Fibroblast of lung (primary cell): ENCODE results near the gene N4BP2. TPM values are rescaled to one million over a fixed set of nuclear protein-coding genes. Genes with fewer than 3 reads are reported as not detected.

Source experiments
- DNase-seq, 2 donors: peaks; one replicate each; pipeline versions ENCODE4 v3.0.0 to v3.0.0-alpha.2; 2010; ENCODE audit warnings: low read depth in 2 of 2
- H2AFZ ChIP-seq: 2 replicates; pipeline ENCODE4 v1.5.1; 2012; ENCODE audit warnings: low read length, control low read depth, inconsistent platforms
- H3K27ac ChIP-seq: 2 replicates; pipeline ENCODE4 v1.5.1; 2011; ENCODE audit warnings: low read length, control low read depth; ENCODE audit not compliant: insufficient read depth
- H3K27me3 ChIP-seq: 2 replicates; pipeline ENCODE4 v1.5.1; 2011; ENCODE audit warnings: mild to moderate bottlenecking, low read length; ENCODE audit not compliant: control insufficient read depth, insufficient read depth
- H3K36me3 ChIP-seq: 2 replicates; pipeline ENCODE4 v1.5.1; 2011; ENCODE audit warnings: low read length; ENCODE audit not compliant: control insufficient read depth, insufficient read depth
- H3K4me1 ChIP-seq: 2 replicates; pipeline ENCODE4 v1.5.1; 2011; ENCODE audit warnings: low read length; ENCODE audit not compliant: control insufficient read depth, insufficient read depth; ENCODE audit errors: extremely low read depth
- H3K4me2 ChIP-seq: 2 replicates; pipeline ENCODE4 v1.5.1; 2011; ENCODE audit warnings: low read length, control low read depth; ENCODE audit not compliant: insufficient read depth; ENCODE audit errors: extremely low read depth
- H3K4me3 ChIP-seq, 4 experiments: fragments of 200-600 bp in 1 of 4; sonication (generic) in 1 of 4; replicated peaks in 1 of 4; 2 replicates each; pipeline ENCODE4 v1.5.1; 2011 to 2016; ENCODE audit warnings: low read length in 4 of 4, low read depth in 3 of 4, mild to moderate bottlenecking in 3 of 4, control low read depth in 2 of 4, inconsistent platforms in 1 of 4, mixed read lengths in 1 of 4; ENCODE audit not compliant: insufficient read depth in 1 of 4; ENCODE audit errors: control extremely low read depth in 1 of 4
- H3K79me2 ChIP-seq: 2 replicates; pipeline ENCODE4 v1.5.1; 2012; ENCODE audit warnings: mild to moderate bottlenecking, low read length, inconsistent platforms; ENCODE audit not compliant: control insufficient read depth, insufficient read depth
- H3K9ac ChIP-seq: 2 replicates; pipeline ENCODE4 v1.5.1; 2011; ENCODE audit warnings: mild to moderate bottlenecking, low read length, control low read depth; ENCODE audit not compliant: insufficient read depth
- H3K9me3 ChIP-seq: 2 replicates; pipeline ENCODE4 v1.5.1; 2012; ENCODE audit warnings: low read depth, low read length; ENCODE audit not compliant: control insufficient read depth, insufficient read depth
- H4K20me1 ChIP-seq: 2 replicates; pipeline ENCODE4 v1.5.1; 2011; ENCODE audit warnings: low read length; ENCODE audit not compliant: control insufficient read depth, insufficient read depth; ENCODE audit errors: extremely low read depth
- EZH2 ChIP-seq: IDR thresholded peaks from 2 replicates; pipeline ENCODE4 v1.5.1; 2012; ENCODE audit warnings: low read length, control low read depth, mild to moderate bottlenecking; ENCODE audit errors: missing control alignments
- polyA plus RNA-seq, 2 donors: library from polyadenylated mRNA; depleted of rRNA in 1 of 2; stranded (reverse) in 1 of 2; unstranded in 1 of 2; fragments of >200 nt; gene quantifications; 2 replicates each; pipeline ENCODE4 v1.2.1, GENCODE V29; 2011 to 2012; ENCODE audit warnings: missing spikeins in 1 of 2
- total RNA-seq: library from RNA; depleted of rRNA; stranded (reverse); fragments of >200 nt; gene quantifications from 2 replicates; pipeline ENCODE4 v1.2.1, GENCODE V29; 2014
- TF ChIP-seq, protein P1 (sequence below), 2 donors: IDR thresholded peaks in 1 of 2; conservative IDR thresholded peaks in 1 of 2; 1 replicate in 1 of 2; 2 replicates in 1 of 2; pipeline ENCODE4 v1.5.1; 2011 to 2012; ENCODE audit warnings: low read length in 2 of 2, control low read depth in 1 of 2, inconsistent platforms in 1 of 2, low read depth in 1 of 2, mild to moderate bottlenecking in 1 of 2

Gene N4BP2
- total and polyA plus RNA-seq, 2 donors (not counting 1 experiment from before 2014, with no cell fraction given): 3.0 to 5.3 TPM

DNA sequence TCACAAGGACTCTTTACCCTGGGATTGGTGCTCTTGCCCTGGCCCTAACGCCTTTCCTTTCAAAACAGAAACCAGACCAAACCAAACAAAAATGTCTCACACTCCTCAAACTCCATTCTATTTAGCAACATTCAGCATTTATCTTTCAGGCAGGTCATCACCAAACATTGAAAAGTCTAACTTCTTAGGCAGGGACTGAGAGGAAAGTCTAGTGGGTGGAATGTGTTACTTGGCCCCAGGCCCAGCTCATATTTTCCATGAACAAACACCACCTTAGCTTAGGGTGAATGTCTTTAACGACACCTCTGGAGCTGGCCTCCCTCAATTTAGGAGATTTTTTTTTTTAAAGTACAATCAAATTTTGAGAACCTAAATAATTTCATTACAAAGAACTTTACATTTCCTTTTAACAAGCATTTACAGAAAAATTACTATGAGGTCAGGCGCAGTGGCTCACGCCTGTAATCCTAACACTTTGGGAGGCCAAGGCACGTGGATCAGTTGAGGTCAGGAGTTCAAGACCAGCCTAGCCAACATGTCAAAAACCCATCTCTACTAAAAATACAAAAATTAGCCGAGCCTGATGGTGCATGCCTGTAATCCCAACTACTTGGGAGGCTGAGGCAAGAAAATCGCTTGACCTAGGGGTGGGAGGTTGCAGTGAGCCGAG, 10.2 kb upstream of the N4BP2 start:
- no peak overlapping the region for H2AFZ ChIP-seq
- no peaks in the 10 kb centered on the region for H3K9me3 ChIP-seq
- H3K4me3 ChIP-seq: no peak overlapping the region
- H3K4me1 ChIP-seq: no peaks in the 10 kb centered on the region
- H4K20me1 ChIP-seq: no peaks in the 10 kb centered on the region
- no peaks in the 10 kb centered on the region for H3K36me3 ChIP-seq
- no peak overlapping the region for H3K9ac ChIP-seq
- peak; percentile 33 to 82 for DNase-seq
- no peak overlapping the region for H3K27ac ChIP-seq
- no peak overlapping the region for H3K4me2 ChIP-seq
- H3K27me3 ChIP-seq: no peaks in the 10 kb centered on the region
- TF ChIP-seq, protein P1, sequence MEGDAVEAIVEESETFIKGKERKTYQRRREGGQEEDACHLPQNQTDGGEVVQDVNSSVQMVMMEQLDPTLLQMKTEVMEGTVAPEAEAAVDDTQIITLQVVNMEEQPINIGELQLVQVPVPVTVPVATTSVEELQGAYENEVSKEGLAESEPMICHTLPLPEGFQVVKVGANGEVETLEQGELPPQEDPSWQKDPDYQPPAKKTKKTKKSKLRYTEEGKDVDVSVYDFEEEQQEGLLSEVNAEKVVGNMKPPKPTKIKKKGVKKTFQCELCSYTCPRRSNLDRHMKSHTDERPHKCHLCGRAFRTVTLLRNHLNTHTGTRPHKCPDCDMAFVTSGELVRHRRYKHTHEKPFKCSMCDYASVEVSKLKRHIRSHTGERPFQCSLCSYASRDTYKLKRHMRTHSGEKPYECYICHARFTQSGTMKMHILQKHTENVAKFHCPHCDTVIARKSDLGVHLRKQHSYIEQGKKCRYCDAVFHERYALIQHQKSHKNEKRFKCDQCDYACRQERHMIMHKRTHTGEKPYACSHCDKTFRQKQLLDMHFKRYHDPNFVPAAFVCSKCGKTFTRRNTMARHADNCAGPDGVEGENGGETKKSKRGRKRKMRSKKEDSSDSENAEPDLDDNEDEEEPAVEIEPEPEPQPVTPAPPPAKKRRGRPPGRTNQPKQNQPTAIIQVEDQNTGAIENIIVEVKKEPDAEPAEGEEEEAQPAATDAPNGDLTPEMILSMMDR (conservative IDR thresholded peaks at IDR 0.05 in 1 of 2, IDR thresholded peaks at IDR 0.05 in 1 of 2; ENCODE audit: low read depth in 1 of 2, low read length in 2 of 2): no peak
- TF ChIP-seq EZH2: no peak
- H3K79me2 ChIP-seq: no peaks in the 10 kb centered on the region

DNA sequence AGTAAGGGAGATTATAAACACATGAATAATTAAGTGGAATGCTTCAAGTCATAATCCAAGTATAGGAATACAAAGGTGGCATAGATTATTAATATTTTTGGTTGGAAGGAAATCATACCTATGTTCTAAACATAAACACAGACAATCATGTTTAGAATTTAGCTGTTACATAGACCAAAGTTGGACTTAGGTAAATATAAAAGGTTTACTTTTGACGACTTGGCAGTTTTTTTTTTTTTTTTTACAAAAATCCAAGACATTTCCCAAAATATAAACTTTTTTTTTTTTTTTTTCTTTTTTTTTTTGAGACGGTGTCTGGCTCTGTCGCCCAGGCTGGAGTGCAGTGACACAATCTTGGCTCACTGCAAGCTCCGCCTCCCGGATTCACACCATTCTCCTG, 3.5 kb upstream of the N4BP2 start:
- Histone ChIP-seq H3K9me3 (no peaks in the 10 kb centered on the region), H3K27me3 (no peaks in the 10 kb centered on the region), H3K79me2 (no peaks in the 10 kb centered on the region), H3K9ac (no peak overlapping the region), H2AFZ (no peak overlapping the region), H3K4me2 (no peak overlapping the region), H3K4me3 (no peak overlapping the region), H3K4me1 (no peaks in the 10 kb centered on the region), H3K27ac (no peak overlapping the region), H3K36me3 (no peaks in the 10 kb centered on the region), H4K20me1 (no peaks in the 10 kb centered on the region)
- TF ChIP-seq, protein P1 (conservative IDR thresholded peaks at IDR 0.05 in 1 of 2, IDR thresholded peaks at IDR 0.05 in 1 of 2; ENCODE audit: low read depth in 1 of 2, low read length in 2 of 2): no peak
- no peak for TF ChIP-seq EZH2
- no peak for DNase-seq

DNA sequence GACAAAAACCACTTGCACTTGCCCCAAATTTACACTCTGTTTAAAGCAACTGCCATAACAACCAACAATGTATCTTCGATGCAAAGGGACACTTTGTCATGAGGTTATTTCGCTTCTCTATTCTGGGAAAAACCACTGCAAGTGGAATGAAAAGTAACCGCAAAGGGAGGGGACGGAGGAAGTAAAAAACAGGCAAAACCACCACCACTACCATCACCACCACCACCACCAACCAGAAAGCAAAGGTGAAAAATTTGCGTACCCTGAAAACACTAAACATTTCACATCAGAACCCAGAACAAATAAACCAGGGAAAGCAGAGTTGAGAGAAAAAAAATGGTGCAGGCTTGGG, 1.2 kb upstream of the N4BP2 start:
- Histone ChIP-seq H3K4me1 (no peaks in the 10 kb centered on the region), H3K27me3 (no peaks in the 10 kb centered on the region), H2AFZ (peak overlapping the region; percentile 22), H3K79me2 (no peaks in the 10 kb centered on the region), H3K27ac (peak overlapping the region; percentile 95), H3K4me3 (peak overlapping the region; percentile 65 to 86 (median 80)), H3K4me2 (peak overlapping the region; percentile 49), H4K20me1 (no peaks in the 10 kb centered on the region), H3K9ac (peak overlapping the region; percentile 33), H3K36me3 (no peaks in the 10 kb centered on the region), H3K9me3 (no peaks in the 10 kb centered on the region)
- no peak for DNase-seq
- TF ChIP-seq, protein P1 (conservative IDR thresholded peaks at IDR 0.05 in 1 of 2, IDR thresholded peaks at IDR 0.05 in 1 of 2; ENCODE audit: low read depth in 1 of 2, low read length in 2 of 2): no peak
- TF ChIP-seq EZH2: no peak
